ENCODE results near the gene OSMR.

GRCh38 chr5:38854907-38855306, 9.1 kb downstream of the OSMR start:
- TF ChIP-seq CTCF (IDR thresholded peaks at IDR 0.05) (no peak), ZFX (IDR thresholded peaks at IDR 0.05; ENCODE audit: borderline replicate concordance) (no peak)
